MM.1S (cell line): ENCODE data around the gene LRRC3B.

Experiments
- EZH2 ChIP-seq: fragments of 300-600 bp; sonication (generic); optimal IDR thresholded peaks from 2 replicates; pipeline ENCODE3; 2017; ENCODE audit warnings: low read depth, mild to moderate bottlenecking, antibody characterized with exemption, low read length, mixed read lengths
- TF ChIP-seq, protein P1 (sequence below): fragments of 300-600 bp; sonication (generic); IDR thresholded peaks from 2 replicates; pipeline ENCODE4 v1.5.1; 2016; ENCODE audit warnings: antibody characterized with exemption, low read length, mixed read lengths

- TF ChIP-seq, protein P1, sequence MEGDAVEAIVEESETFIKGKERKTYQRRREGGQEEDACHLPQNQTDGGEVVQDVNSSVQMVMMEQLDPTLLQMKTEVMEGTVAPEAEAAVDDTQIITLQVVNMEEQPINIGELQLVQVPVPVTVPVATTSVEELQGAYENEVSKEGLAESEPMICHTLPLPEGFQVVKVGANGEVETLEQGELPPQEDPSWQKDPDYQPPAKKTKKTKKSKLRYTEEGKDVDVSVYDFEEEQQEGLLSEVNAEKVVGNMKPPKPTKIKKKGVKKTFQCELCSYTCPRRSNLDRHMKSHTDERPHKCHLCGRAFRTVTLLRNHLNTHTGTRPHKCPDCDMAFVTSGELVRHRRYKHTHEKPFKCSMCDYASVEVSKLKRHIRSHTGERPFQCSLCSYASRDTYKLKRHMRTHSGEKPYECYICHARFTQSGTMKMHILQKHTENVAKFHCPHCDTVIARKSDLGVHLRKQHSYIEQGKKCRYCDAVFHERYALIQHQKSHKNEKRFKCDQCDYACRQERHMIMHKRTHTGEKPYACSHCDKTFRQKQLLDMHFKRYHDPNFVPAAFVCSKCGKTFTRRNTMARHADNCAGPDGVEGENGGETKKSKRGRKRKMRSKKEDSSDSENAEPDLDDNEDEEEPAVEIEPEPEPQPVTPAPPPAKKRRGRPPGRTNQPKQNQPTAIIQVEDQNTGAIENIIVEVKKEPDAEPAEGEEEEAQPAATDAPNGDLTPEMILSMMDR: peak; percentile 78
- no peak for TF ChIP-seq EZH2
These were observed 89.8 kb downstream of the LRRC3B start for GRCh38 chr3:26712211-26713026.
